WTC11 (cell line): ENCODE measurements around the gene EIF4E3.

Source experiments
- HMGXB4 ChIP-seq: sonication (generic); formaldehyde crosslinking; IDR thresholded peaks from 2 replicates; pipeline ENCODE4 v1.8.1; 2023; ENCODE audit warnings: mild to moderate bottlenecking, moderate library complexity, missing genetic modification reagents
- KAT7 ChIP-seq: sonication (generic); formaldehyde crosslinking; IDR thresholded peaks from 2 replicates; pipeline ENCODE4 v1.8.1; 2023; ENCODE audit warnings: missing genetic modification reagents, mild to moderate bottlenecking, borderline replicate concordance
- SP1 ChIP-seq: sonication (generic); formaldehyde crosslinking; conservative IDR thresholded peaks from 2 replicates; pipeline ENCODE4 v1.8.1; 2022; ENCODE audit warnings: missing genetic modification reagents
- STAT6 ChIP-seq: sonication (generic); formaldehyde crosslinking; conservative IDR thresholded peaks from 2 replicates; pipeline ENCODE4 v1.8.1; 2023; ENCODE audit warnings: mild to moderate bottlenecking, low read depth, missing genetic modification reagents, moderate library complexity
- TEAD4 ChIP-seq: sonication (generic); formaldehyde crosslinking; IDR thresholded peaks from 2 replicates; pipeline ENCODE4 v1.8.0; 2022; ENCODE audit warnings: mild to moderate bottlenecking, missing genetic modification reagents
- USF2 ChIP-seq: sonication (generic); formaldehyde crosslinking; IDR thresholded peaks from 2 replicates; pipeline ENCODE4 v1.8.1; 2023; ENCODE audit warnings: mild to moderate bottlenecking, missing genetic modification reagents, moderate library complexity
- ZNF121 ChIP-seq: sonication (generic); formaldehyde crosslinking; IDR thresholded peaks from 2 replicates; pipeline ENCODE4 v1.8.0; 2023; ENCODE audit warnings: missing genetic modification reagents
- TF ChIP-seq, protein P1 (sequence below): sonication (generic); formaldehyde crosslinking; IDR thresholded peaks from 2 replicates; pipeline ENCODE4 v1.8.1; 2022; ENCODE audit warnings: low read depth, missing genetic modification reagents, borderline replicate concordance
- TF ChIP-seq, protein P2 (sequence below): sonication (generic); formaldehyde crosslinking; IDR thresholded peaks from 2 replicates; pipeline ENCODE4 v1.8.1; 2022; ENCODE audit warnings: mild to moderate bottlenecking, missing genetic modification reagents, moderate library complexity, borderline replicate concordance

DNA sequence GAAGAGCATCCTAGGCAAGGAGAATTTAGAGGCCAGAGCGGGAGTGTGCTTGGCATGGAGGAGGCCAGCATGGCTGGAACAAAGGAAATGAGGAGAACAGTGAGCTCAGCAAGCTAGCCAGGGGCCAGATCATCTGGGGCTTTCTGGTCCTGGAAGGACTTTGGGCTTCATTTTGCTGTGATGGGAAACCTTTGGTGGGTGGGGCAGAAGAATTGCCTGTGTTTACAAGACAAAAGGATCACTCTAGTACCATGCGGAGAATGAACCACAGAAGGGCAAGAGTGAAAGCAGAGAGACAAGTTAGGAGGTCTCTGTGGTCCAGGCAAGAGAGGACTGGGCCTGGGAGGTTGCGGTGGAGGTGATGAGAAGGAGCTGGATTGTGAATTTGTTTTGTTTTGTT is 80.1 kb downstream of the EIF4E3 start:
- TF ChIP-seq HMGXB4 (no peak), STAT6 (CRISPR knock-in tag) (no peak), TEAD4 (CRISPR knock-in tag) (no peak), ZNF121 (CRISPR knock-in tag) (no peak), USF2 (CRISPR knock-in tag) (no peak), KAT7 (CRISPR knock-in tag) (no peak), SP1 (CRISPR knock-in tag) (no peak)
- TF ChIP-seq, protein P1, sequence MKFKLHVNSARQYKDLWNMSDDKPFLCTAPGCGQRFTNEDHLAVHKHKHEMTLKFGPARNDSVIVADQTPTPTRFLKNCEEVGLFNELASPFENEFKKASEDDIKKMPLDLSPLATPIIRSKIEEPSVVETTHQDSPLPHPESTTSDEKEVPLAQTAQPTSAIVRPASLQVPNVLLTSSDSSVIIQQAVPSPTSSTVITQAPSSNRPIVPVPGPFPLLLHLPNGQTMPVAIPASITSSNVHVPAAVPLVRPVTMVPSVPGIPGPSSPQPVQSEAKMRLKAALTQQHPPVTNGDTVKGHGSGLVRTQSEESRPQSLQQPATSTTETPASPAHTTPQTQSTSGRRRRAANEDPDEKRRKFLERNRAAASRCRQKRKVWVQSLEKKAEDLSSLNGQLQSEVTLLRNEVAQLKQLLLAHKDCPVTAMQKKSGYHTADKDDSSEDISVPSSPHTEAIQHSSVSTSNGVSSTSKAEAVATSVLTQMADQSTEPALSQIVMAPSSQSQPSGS (CRISPR knock-in tag) = no peak
- TF ChIP-seq, protein P2, sequence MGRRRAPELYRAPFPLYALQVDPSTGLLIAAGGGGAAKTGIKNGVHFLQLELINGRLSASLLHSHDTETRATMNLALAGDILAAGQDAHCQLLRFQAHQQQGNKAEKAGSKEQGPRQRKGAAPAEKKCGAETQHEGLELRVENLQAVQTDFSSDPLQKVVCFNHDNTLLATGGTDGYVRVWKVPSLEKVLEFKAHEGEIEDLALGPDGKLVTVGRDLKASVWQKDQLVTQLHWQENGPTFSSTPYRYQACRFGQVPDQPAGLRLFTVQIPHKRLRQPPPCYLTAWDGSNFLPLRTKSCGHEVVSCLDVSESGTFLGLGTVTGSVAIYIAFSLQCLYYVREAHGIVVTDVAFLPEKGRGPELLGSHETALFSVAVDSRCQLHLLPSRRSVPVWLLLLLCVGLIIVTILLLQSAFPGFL (CRISPR knock-in tag) = no peak
